Measurements from ENCODE around the gene SLC19A1.

DNA sequence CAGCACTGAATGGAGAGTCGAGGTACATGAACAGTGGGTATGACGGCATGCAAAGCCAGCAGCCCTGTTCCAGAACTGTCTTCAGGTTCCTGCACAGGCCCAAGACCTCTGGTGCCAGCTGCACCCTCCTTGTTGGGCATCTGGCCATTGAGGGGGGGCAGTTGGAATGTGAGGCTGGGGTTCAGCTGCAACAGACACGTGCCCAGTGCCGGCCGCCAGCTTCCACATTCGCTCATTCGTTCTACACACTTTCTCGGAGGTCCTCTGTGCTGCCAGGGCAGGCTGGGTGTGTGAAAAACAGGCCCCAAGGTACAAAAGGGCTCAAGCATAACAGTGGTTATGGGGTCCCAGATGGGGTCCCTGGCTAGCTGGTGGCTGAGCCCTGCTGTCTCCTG lies 37.9 kb upstream of the SLC19A1 start:
- TF ChIP-seq, protein P1, sequence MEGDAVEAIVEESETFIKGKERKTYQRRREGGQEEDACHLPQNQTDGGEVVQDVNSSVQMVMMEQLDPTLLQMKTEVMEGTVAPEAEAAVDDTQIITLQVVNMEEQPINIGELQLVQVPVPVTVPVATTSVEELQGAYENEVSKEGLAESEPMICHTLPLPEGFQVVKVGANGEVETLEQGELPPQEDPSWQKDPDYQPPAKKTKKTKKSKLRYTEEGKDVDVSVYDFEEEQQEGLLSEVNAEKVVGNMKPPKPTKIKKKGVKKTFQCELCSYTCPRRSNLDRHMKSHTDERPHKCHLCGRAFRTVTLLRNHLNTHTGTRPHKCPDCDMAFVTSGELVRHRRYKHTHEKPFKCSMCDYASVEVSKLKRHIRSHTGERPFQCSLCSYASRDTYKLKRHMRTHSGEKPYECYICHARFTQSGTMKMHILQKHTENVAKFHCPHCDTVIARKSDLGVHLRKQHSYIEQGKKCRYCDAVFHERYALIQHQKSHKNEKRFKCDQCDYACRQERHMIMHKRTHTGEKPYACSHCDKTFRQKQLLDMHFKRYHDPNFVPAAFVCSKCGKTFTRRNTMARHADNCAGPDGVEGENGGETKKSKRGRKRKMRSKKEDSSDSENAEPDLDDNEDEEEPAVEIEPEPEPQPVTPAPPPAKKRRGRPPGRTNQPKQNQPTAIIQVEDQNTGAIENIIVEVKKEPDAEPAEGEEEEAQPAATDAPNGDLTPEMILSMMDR (conservative IDR thresholded peaks at IDR 0.05 in 1 of 2, IDR thresholded peaks at IDR 0.05 in 1 of 2; ENCODE audit: low read depth in 1 of 2, low read length in 2 of 2), result no peak
- TF ChIP-seq EZH2 (IDR thresholded peaks at IDR 0.05; ENCODE audit: low read length, missing control alignments), result no peak
